NCI-H774 (cell line): Measurements from ENCODE around the gene PTPN20.

Experiments
- DNase-seq: peaks from one replicate; lab custom pipeline; 2025; lab: John Stamatoyannopoulos, UW

Gene PTPN20

GRCh38 chr10:47048526-47048905 is 137.3 kb downstream of the PTPN20 start:
- DNase-seq, result no peak

DNA sequence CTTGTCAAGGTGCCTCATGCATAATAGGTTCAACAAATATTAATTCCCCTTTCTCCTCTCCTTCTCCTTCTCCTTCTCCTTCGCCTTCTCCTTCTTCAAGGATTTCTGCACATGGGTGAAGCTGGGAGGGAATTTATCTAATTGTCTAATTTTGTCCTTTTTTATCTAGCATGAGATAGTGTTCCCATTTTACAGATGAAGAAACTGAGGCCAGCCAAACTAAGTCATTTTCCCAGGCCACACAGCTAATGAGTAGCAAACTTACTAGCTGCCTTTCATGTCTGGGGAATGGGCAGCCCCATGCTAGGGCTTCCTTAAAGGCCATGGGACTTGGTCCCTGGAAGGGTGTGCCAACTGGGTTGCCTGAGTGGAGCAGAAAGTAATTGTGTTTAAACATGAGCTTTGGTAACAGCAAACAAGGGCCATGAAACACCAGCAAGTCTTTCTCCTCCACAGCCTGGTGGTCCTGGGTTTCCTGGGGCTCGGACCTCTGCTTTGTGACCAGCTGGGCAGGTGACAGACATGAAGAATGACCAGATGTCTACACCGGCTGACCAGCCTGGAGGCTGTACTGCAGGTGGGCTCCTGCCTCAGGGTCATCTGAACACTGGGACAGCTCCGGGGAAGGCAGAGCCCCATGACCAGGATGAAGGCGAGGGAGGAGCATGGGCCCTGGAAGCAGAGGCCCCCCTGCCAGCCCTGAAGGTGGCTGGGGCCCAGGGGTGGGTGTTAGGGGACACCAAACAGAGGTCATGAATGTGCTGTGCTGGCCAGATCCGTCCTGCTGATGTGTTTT is 138.0 kb downstream of the PTPN20 start:
- no peak for DNase-seq

- DNase-seq, result no peak
These were observed 138.7 kb downstream of the PTPN20 start for GRCh38 chr10:47049906-47050305.

DNA sequence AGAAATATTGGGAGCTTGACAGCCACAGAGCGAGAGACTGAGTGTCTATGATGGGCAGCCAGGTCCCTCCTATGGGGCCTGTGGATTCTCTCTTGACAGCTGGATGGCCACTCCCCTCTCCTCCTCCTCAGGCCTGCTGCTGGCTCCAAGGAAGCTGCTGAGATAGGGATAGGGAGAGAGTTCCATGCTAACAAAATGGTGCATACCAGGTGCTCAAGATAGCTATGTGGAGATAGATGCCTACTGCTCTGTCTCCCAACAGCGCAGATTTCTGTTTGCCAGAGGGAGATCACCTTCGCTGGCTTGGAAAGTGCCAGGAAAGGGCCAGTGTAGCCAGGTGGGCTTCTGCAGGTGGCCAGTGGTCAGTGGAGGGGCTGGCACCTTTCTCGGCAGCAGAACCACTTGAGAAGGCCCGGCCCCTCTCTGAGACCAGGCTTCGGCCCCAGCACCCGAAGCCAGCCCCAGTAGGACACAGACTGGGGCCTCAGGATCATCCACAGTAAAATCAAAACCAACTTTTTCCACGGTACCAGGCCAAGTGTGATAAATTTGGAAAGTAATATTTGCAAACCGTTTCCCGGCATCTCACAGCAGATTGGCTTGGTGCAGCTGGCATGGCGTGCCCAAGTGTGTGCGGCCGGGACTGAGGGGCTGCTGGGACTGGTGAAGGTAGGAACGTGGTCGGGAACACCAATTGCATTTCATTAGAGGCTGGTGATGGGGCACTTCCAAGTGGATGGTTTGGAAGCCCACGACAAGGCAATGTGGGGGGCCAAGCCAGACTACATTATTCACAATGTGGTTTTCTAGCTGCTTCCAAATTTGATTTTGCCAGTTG is 139.6 kb downstream of the PTPN20 start:
- DNase-seq, result no peak

DNA sequence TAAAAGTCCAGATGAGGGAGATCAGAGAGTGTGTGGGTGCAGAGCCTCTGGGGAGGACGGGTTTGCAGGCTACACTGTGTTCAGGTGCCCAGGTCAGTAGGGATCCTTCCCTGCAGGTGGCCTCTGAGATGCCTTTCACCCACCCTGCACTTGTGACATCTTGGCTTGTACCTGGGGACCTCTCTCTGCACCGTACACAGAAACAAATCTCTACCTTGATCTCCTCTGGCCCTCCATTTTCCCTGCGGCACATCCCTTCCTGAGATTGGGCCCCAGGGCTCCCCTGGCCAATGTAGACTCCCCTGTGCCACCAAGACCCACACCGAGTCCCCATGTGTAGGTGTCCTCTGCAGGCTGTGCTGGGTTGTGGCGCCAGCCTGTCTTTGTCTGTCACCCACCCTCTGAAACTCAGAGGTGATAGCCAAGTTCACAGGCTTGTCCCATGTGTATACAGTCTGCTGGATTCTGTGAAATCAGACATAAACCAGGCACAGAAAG is 140.6 kb downstream of the PTPN20 start:
- DNase-seq, result no peak
